GM18870 (cell line): ENCODE data around the gene SPECC1.
"Not testable (repeated sequence)": the region's sequence is repeated elsewhere in the genome, so short reads cannot be mapped to it uniquely, and the experiment has no call there.

ENCODE experiments used
- ATAC-seq: cut with Tn5 transposase; IDR thresholded peaks from one replicate; pipeline ENCODE4 v1.9.1; 2021; ENCODE audit warnings: moderate library complexity; ENCODE audit not compliant: unreplicated experiment

The SPECC1 gene

GRCh38 chr17:20092261-20092867 lies 83.2 kb downstream of the SPECC1 start:
- ATAC-seq: no peak

GRCh38 chr17:20092973-20093626 lies 83.9 kb downstream of the SPECC1 start:
- no peak for ATAC-seq

- no peak for ATAC-seq
Measured at GRCh38 chr17:20094777-20095176, 85.6 kb downstream of the SPECC1 start.

- no peak for ATAC-seq
Measured at GRCh38 chr17:20095336-20096080, 86.3 kb downstream of the SPECC1 start.

GRCh38 chr17:20096430-20096829 lies 87.3 kb downstream of the SPECC1 start:
- ATAC-seq: no peak

GRCh38 chr17:20097330-20097729 lies 88.2 kb downstream of the SPECC1 start:
- ATAC-seq: no peak

GRCh38 chr17:20098314-20098713 lies 89.2 kb downstream of the SPECC1 start:
- no peak for ATAC-seq

- not testable (repeated sequence) for ATAC-seq
Measured at GRCh38 chr17:20100806-20101205, 91.6 kb downstream of the SPECC1 start.

- no peak for ATAC-seq
Measured at GRCh38 chr17:20103454-20104446, 94.6 kb downstream of the SPECC1 start.

- ATAC-seq: no peak
Measured at GRCh38 chr17:20105539-20106280, 96.6 kb downstream of the SPECC1 start.

GRCh38 chr17:20106446-20106845 lies 97.3 kb downstream of the SPECC1 start:
- ATAC-seq: not testable (repeated sequence)

GRCh38 chr17:20109076-20109475 lies 99.9 kb downstream of the SPECC1 start:
- ATAC-seq: no peak

GRCh38 chr17:20111538-20111937 lies 102.4 kb downstream of the SPECC1 start:
- ATAC-seq: no peak

GRCh38 chr17:20114466-20114865 lies 105.3 kb downstream of the SPECC1 start:
- ATAC-seq: no peak

- ATAC-seq: no peak
Measured at GRCh38 chr17:20116683-20117309, 107.6 kb downstream of the SPECC1 start.

- no peak for ATAC-seq
Measured at GRCh38 chr17:20118280-20118679, 109.1 kb downstream of the SPECC1 start.

GRCh38 chr17:20120836-20121235 lies 111.7 kb downstream of the SPECC1 start:
- ATAC-seq: no peak

- ATAC-seq: no peak
Measured at GRCh38 chr17:20121359-20122253, 112.4 kb downstream of the SPECC1 start.
